Measurements from ENCODE around the gene ESCO1.

DNA sequence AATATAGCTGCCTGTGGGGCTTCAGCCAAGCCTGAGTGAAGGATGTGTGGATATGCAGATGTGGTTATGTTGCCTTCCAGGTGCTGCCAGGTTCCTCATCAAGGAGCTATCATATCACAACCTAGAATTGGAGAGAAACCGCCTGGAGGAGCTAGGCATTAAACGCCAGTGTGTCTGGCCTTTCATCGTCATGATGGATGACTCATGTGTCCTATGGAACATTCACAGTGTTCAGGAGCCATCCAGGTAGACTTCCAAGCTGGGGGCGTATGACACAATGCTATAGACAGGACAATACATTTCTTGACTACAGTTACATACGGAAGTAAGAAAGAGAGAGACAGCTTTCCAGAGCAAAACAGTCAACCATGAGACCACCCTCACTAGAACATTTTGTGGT lies 86.8 kb downstream of the ESCO1 start:
- TF ChIP-seq, protein P1, sequence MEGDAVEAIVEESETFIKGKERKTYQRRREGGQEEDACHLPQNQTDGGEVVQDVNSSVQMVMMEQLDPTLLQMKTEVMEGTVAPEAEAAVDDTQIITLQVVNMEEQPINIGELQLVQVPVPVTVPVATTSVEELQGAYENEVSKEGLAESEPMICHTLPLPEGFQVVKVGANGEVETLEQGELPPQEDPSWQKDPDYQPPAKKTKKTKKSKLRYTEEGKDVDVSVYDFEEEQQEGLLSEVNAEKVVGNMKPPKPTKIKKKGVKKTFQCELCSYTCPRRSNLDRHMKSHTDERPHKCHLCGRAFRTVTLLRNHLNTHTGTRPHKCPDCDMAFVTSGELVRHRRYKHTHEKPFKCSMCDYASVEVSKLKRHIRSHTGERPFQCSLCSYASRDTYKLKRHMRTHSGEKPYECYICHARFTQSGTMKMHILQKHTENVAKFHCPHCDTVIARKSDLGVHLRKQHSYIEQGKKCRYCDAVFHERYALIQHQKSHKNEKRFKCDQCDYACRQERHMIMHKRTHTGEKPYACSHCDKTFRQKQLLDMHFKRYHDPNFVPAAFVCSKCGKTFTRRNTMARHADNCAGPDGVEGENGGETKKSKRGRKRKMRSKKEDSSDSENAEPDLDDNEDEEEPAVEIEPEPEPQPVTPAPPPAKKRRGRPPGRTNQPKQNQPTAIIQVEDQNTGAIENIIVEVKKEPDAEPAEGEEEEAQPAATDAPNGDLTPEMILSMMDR (conservative IDR thresholded peaks at IDR 0.05; ENCODE audit: low read depth in 2 of 2) = no peak
- TF ChIP-seq EZH2phosphoT487 (IDR thresholded peaks at IDR 0.05; ENCODE audit: unreplicated experiment) (no peak), NANOG (IDR thresholded peaks at IDR 0.05; ENCODE audit: borderline replicate concordance) (no peak), EZH2 (IDR thresholded peaks at IDR 0.05; ENCODE audit: low read depth, unreplicated experiment) (no peak), POLR2AphosphoS5 (IDR thresholded peaks at IDR 0.05; ENCODE audit: low read depth) (no peak), CREB1 (CRISPR knock-in tag; IDR thresholded peaks at IDR 0.05; ENCODE audit: low read depth) (no peak), ZNF331 (CRISPR knock-in tag; IDR thresholded peaks at IDR 0.05; ENCODE audit: low read depth) (no peak), JUNB (IDR thresholded peaks at IDR 0.05; ENCODE audit: unreplicated experiment) (no peak)
- TF ChIP-seq, protein P2, sequence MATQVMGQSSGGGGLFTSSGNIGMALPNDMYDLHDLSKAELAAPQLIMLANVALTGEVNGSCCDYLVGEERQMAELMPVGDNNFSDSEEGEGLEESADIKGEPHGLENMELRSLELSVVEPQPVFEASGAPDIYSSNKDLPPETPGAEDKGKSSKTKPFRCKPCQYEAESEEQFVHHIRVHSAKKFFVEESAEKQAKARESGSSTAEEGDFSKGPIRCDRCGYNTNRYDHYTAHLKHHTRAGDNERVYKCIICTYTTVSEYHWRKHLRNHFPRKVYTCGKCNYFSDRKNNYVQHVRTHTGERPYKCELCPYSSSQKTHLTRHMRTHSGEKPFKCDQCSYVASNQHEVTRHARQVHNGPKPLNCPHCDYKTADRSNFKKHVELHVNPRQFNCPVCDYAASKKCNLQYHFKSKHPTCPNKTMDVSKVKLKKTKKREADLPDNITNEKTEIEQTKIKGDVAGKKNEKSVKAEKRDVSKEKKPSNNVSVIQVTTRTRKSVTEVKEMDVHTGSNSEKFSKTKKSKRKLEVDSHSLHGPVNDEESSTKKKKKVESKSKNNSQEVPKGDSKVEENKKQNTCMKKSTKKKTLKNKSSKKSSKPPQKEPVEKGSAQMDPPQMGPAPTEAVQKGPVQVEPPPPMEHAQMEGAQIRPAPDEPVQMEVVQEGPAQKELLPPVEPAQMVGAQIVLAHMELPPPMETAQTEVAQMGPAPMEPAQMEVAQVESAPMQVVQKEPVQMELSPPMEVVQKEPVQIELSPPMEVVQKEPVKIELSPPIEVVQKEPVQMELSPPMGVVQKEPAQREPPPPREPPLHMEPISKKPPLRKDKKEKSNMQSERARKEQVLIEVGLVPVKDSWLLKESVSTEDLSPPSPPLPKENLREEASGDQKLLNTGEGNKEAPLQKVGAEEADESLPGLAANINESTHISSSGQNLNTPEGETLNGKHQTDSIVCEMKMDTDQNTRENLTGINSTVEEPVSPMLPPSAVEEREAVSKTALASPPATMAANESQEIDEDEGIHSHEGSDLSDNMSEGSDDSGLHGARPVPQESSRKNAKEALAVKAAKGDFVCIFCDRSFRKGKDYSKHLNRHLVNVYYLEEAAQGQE (IDR thresholded peaks at IDR 0.05; ENCODE audit: unreplicated experiment) = no peak
- TF ChIP-seq, protein P3, sequence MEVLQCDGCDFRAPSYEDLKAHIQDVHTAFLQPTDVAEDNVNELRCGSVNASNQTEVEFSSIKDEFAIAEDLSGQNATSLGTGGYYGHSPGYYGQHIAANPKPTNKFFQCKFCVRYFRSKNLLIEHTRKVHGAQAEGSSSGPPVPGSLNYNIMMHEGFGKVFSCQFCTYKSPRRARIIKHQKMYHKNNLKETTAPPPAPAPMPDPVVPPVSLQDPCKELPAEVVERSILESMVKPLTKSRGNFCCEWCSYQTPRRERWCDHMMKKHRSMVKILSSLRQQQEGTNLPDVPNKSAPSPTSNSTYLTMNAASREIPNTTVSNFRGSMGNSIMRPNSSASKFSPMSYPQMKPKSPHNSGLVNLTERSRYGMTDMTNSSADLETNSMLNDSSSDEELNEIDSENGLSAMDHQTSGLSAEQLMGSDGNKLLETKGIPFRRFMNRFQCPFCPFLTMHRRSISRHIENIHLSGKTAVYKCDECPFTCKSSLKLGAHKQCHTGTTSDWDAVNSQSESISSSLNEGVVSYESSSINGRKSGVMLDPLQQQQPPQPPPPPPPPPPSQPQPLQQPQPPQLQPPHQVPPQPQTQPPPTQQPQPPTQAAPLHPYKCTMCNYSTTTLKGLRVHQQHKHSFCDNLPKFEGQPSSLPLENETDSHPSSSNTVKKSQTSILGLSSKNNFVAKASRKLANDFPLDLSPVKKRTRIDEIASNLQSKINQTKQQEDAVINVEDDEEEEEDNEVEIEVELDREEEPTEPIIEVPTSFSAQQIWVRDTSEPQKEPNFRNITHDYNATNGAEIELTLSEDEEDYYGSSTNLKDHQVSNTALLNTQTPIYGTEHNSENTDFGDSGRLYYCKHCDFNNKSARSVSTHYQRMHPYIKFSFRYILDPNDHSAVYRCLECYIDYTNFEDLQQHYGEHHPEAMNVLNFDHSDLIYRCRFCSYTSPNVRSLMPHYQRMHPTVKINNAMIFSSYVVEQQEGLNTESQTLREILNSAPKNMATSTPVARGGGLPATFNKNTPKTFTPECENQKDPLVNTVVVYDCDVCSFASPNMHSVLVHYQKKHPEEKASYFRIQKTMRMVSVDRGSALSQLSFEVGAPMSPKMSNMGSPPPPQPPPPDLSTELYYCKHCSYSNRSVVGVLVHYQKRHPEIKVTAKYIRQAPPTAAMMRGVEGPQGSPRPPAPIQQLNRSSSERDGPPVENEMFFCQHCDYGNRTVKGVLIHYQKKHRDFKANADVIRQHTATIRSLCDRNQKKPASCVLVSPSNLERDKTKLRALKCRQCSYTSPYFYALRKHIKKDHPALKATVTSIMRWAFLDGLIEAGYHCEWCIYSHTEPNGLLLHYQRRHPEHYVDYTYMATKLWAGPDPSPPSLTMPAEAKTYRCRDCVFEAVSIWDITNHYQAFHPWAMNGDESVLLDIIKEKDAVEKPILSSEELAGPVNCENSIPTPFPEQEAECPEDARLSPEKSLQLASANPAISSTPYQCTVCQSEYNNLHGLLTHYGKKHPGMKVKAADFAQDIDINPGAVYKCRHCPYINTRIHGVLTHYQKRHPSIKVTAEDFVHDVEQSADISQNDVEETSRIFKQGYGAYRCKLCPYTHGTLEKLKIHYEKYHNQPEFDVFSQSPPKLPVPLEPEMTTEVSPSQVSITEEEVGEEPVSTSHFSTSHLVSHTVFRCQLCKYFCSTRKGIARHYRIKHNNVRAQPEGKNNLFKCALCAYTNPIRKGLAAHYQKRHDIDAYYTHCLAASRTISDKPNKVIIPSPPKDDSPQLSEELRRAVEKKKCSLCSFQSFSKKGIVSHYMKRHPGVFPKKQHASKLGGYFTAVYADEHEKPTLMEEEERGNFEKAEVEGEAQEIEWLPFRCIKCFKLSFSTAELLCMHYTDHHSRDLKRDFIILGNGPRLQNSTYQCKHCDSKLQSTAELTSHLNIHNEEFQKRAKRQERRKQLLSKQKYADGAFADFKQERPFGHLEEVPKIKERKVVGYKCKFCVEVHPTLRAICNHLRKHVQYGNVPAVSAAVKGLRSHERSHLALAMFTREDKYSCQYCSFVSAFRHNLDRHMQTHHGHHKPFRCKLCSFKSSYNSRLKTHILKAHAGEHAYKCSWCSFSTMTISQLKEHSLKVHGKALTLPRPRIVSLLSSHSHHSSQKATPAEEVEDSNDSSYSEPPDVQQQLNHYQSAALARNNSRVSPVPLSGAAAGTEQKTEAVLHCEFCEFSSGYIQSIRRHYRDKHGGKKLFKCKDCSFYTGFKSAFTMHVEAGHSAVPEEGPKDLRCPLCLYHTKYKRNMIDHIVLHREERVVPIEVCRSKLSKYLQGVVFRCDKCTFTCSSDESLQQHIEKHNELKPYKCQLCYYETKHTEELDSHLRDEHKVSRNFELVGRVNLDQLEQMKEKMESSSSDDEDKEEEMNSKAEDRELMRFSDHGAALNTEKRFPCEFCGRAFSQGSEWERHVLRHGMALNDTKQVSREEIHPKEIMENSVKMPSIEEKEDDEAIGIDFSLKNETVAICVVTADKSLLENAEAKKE (CRISPR knock-in tag; IDR thresholded peaks at IDR 0.05) = no peak

All from GM23338 (cell line).